Stimulated activated CD8-positive, alpha-beta memory T cell treated with anti-CD3 and anti-CD28 coated beads, Interleukin-4, amount 100 ng/mL, for 4 hours (primary cell): ENCODE measurements around the gene NMT1.

Experiments
- DNase-seq, 2 donors: peaks; one replicate each; pipeline ENCODE4 v3.0.0-alpha.2; 2020; ENCODE audit warnings: low read depth in 2 of 2, low spot score in 1 of 2

The NMT1 gene

GRCh38 chr17:45077643-45078042 is 16.5 kb downstream of the NMT1 start:
- DNase-seq, result no peak

- no peak for DNase-seq
Observed at GRCh38 chr17:45081047-45081703, 20.1 kb downstream of the NMT1 start.

- DNase-seq, result no peak
Observed at GRCh38 chr17:45086391-45086790, 25.3 kb downstream of the NMT1 start.

- DNase-seq, result no peak
Observed at GRCh38 chr17:45086865-45087503, 25.9 kb downstream of the NMT1 start.

- no peak for DNase-seq
Observed at GRCh38 chr17:45087504-45087975, 26.4 kb downstream of the NMT1 start.

- DNase-seq, result no peak
Observed at GRCh38 chr17:45087978-45088377, 26.9 kb downstream of the NMT1 start.

- DNase-seq, result no peak
Observed at GRCh38 chr17:45088741-45089140, 27.6 kb downstream of the NMT1 start.

- DNase-seq, result no peak
Observed at GRCh38 chr17:45090711-45091110, 29.6 kb downstream of the NMT1 start.

GRCh38 chr17:45091778-45092425 is 30.8 kb downstream of the NMT1 start:
- no peak for DNase-seq

GRCh38 chr17:45092911-45093430 is 31.9 kb downstream of the NMT1 start:
- no peak for DNase-seq

GRCh38 chr17:45093444-45094110 is 32.5 kb downstream of the NMT1 start:
- DNase-seq, result no peak

GRCh38 chr17:45096141-45096540 is 35.0 kb downstream of the NMT1 start:
- DNase-seq, result no peak

GRCh38 chr17:45096926-45097325 is 35.8 kb downstream of the NMT1 start:
- DNase-seq, result no peak

GRCh38 chr17:45098081-45098868 is 37.2 kb downstream of the NMT1 start:
- DNase-seq, result no peak

GRCh38 chr17:45098869-45099616 is 37.9 kb downstream of the NMT1 start:
- DNase-seq, result peak; percentile 42 to 43

- no peak for DNase-seq
Observed at GRCh38 chr17:45101546-45101882, 40.4 kb downstream of the NMT1 start.

- DNase-seq, result no peak
Observed at GRCh38 chr17:45101883-45102811, 41.0 kb downstream of the NMT1 start.

GRCh38 chr17:45102856-45103255 is 41.7 kb downstream of the NMT1 start:
- DNase-seq, result no peak

GRCh38 chr17:45103269-45103795 is 42.2 kb downstream of the NMT1 start:
- DNase-seq, result no peak
